Natural killer cell treated with Interleukin-12 subunit alpha and Interleukin-12 subunit beta and Interleukin-15 and Interleukin-18, amount 100 ng/mL, for 72 hours (primary cell): ENCODE data around the gene MAGEB5. TPM values are rescaled to one million over a fixed set of nuclear protein-coding genes. Genes with fewer than 3 reads are reported as not detected.
"Not testable (repeated sequence)": the region's sequence is repeated elsewhere in the genome, so short reads cannot be mapped to it uniquely, and the experiment has no call there.

Experiments
- ATAC-seq, 2 donors: fragments of 150-1000 bp; cut with Tn5 transposase in 1 of 2; sonication (Bioruptor Pico), chemical (Tn5 transposase) in 1 of 2; 2 replicates each; pipeline ENCODE4 v1.10.0; 2021
- DNase-seq: peaks from one replicate; pipeline ENCODE4 v3.0.0; 2022; ENCODE audit warnings: low spot score
- H3K27ac Mint-ChIP-seq, 2 donors: 1 replicate in 1 of 2; 2 replicates in 1 of 2; pipeline ENCODE4 v1.8.0; 2022; ENCODE audit warnings: mixed read lengths in 2 of 2, mild to moderate bottlenecking in 1 of 2, moderate library complexity in 1 of 2
- H3K27me3 Mint-ChIP-seq, 2 donors: 1 replicate in 1 of 2; 2 replicates in 1 of 2; pipeline ENCODE4 v1.8.0; 2022; ENCODE audit warnings: mixed read lengths in 2 of 2
- H3K36me3 Mint-ChIP-seq: one replicate; pipeline ENCODE4 v1.8.0; 2022; ENCODE audit warnings: mixed read lengths
- H3K4me1 Mint-ChIP-seq, 2 donors: 1 replicate in 1 of 2; 2 replicates in 1 of 2; pipeline ENCODE4 v1.8.0; 2022; ENCODE audit warnings: low read depth in 2 of 2, mixed read lengths in 2 of 2, mild to moderate bottlenecking in 1 of 2
- H3K4me3 Mint-ChIP-seq: one replicate; pipeline ENCODE4 v1.8.0; 2022; ENCODE audit warnings: mixed read lengths
- H3K9me3 Mint-ChIP-seq: 2 replicates; pipeline ENCODE4 v1.8.0; 2022; ENCODE audit warnings: mixed read lengths
- total RNA-seq, 2 donors: library from RNA; stranded (reverse); gene quantifications; one replicate each; pipeline ENCODE4 v1.2.3, GENCODE V29; 2022

MAGEB5 gene, protein sequence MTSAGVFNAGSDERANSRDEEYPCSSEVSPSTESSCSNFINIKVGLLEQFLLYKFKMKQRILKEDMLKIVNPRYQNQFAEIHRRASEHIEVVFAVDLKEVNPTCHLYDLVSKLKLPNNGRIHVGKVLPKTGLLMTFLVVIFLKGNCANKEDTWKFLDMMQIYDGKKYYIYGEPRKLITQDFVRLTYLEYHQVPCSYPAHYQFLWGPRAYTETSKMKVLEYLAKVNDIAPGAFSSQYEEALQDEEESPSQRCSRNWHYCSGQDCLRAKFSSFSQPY
- total RNA-seq: not detected

GRCh38 chrX:26215869-26216268, at the start of gene MAGEB5:
Gene MAGEB5 (plus strand): TSS chrX:26216169. CDS start chrX:26217302, 1,133 bp downstream.
- no peaks in the 10 kb centered on the region for H3K4me1 Mint-ChIP-seq
- H3K9me3 Mint-ChIP-seq: peaks cover 9% of the 10 kb centered on the region
- no peak within 1 kb of the TSS for H3K4me3 Mint-ChIP-seq
- no peak for ATAC-seq
- H3K36me3 Mint-ChIP-seq: no peaks in the 10 kb centered on the region
- no peak for DNase-seq
- H3K27ac Mint-ChIP-seq: no peak within 1 kb of the TSS
- no peaks in the 10 kb centered on the region for H3K27me3 Mint-ChIP-seq

GRCh38 chrX:26192204-26192603, 23.8 kb upstream of the MAGEB5 start, which contains the start of gene MAGEB6:
Gene MAGEB6 (plus strand): TSS chrX:26192440. CDS start chrX:26193847, 1,407 bp downstream.
- Mint-ChIP-seq H3K27ac (no peak within 1 kb of the TSS), H3K4me1 (no peaks in the 10 kb centered on the region), H3K36me3 (no peaks in the 10 kb centered on the region), H3K9me3 (peaks cover 6% of the 10 kb centered on the region), H3K27me3 (no peaks in the 10 kb centered on the region), H3K4me3 (no peak within 1 kb of the TSS)
- ATAC-seq: no peak
- DNase-seq: no peak

DNA sequence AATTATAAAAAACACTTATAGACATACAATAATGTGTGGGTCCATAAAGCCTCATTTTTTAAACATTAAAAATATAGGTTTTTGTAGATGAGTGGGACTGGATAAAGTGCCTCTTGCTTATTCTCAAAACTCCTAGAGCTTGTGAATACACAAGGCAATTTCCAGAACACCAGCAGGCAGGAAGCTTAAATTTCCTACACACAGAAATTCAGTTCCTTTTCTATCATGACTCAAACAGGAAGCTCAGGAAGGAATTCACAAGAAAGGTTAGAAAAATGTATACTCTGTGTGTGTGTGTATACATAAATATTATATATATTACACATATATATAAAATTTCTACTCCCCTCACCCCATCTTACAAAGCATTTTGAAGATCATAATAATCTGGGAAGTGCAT, 12.4 kb upstream of the MAGEB5 start:
- Mint-ChIP-seq H3K27me3 (no peaks in the 10 kb centered on the region), H3K4me3 (no peak overlapping the region)
- ATAC-seq: no peak

GRCh38 chrX:26204717-26205116, 11.3 kb upstream of the MAGEB5 start:
- not testable (repeated sequence) for H3K4me1 Mint-ChIP-seq, DNase-seq, H3K27ac Mint-ChIP-seq, H3K9me3 Mint-ChIP-seq, H3K27me3 Mint-ChIP-seq, ATAC-seq, H3K36me3 Mint-ChIP-seq, H3K4me3 Mint-ChIP-seq

More for the DNA sequence above, 12.4 kb upstream of the MAGEB5 start:
- Mint-ChIP-seq H3K4me1 (no peaks in the 10 kb centered on the region), H3K36me3 (no peaks in the 10 kb centered on the region), H3K9me3 (peaks cover 4% of the 10 kb centered on the region), H3K27ac (no peak overlapping the region)
- no peak for DNase-seq

GRCh38 chrX:26208012-26208411, 8.0 kb upstream of the MAGEB5 start:
- ATAC-seq (no peak), DNase-seq (no peak)
- H3K4me1 Mint-ChIP-seq: no peaks in the 10 kb centered on the region
- no peaks in the 10 kb centered on the region for H3K27me3 Mint-ChIP-seq
- no peaks in the 10 kb centered on the region for H3K36me3 Mint-ChIP-seq
- H3K9me3 Mint-ChIP-seq: peaks cover 4% of the 10 kb centered on the region
- no peak overlapping the region for H3K27ac Mint-ChIP-seq
- no peak overlapping the region for H3K4me3 Mint-ChIP-seq

GRCh38 chrX:26219351-26219750, 3.4 kb downstream of the MAGEB5 start:
- no peak for ATAC-seq
- H3K4me1 Mint-ChIP-seq: no peaks in the 10 kb centered on the region

GRCh38 chrX:26234177-26234576, 18.2 kb downstream of the MAGEB5 start:
- ATAC-seq (no peak), DNase-seq (no peak)
- peaks cover 3% of the 10 kb centered on the region for H3K9me3 Mint-ChIP-seq
- H3K27me3 Mint-ChIP-seq: no peaks in the 10 kb centered on the region
- H3K36me3 Mint-ChIP-seq: no peaks in the 10 kb centered on the region
- H3K4me3 Mint-ChIP-seq: no peak overlapping the region
- H3K27ac Mint-ChIP-seq: no peak overlapping the region
- no peaks in the 10 kb centered on the region for H3K4me1 Mint-ChIP-seq

More at GRCh38 chrX:26219351-26219750, 3.4 kb downstream of the MAGEB5 start:
- no peak overlapping the region for H3K27ac Mint-ChIP-seq
- H3K27me3 Mint-ChIP-seq: no peaks in the 10 kb centered on the region
- no peaks in the 10 kb centered on the region for H3K36me3 Mint-ChIP-seq
- H3K4me3 Mint-ChIP-seq: no peak overlapping the region
- peaks cover 11% of the 10 kb centered on the region for H3K9me3 Mint-ChIP-seq
- no peak for DNase-seq

DNA sequence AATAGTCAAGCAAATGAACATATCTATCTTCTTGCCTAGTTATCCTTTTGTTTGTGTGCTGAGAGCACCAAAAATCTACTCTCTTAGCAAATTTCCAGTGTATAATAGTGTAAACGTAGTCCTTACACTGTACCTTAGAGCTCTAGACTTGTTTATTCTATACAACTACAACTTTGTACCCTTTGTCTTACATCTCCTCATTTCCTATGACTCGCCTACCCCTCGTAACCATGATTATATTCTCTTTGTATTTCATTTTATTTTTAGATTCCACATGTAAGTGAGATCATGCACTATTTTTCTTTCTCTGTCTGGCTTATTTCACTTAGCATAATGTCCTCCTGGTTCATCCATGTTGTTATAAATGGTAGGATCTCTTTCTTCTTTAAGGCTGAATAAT, 37.6 kb downstream of the MAGEB5 start:
- H3K4me3 Mint-ChIP-seq: no peak overlapping the region
- ATAC-seq: no peak
- no peaks in the 10 kb centered on the region for H3K4me1 Mint-ChIP-seq
- H3K27ac Mint-ChIP-seq: no peak overlapping the region
- no peak for DNase-seq
- no peaks in the 10 kb centered on the region for H3K27me3 Mint-ChIP-seq
- H3K9me3 Mint-ChIP-seq: peaks cover 16% of the 10 kb centered on the region
- no peaks in the 10 kb centered on the region for H3K36me3 Mint-ChIP-seq

- Mint-ChIP-seq H3K27ac (no peak overlapping the region), H3K36me3 (no peaks in the 10 kb centered on the region), H3K4me3 (no peak overlapping the region), H3K9me3 (peaks cover 14% of the 10 kb centered on the region), H3K27me3 (no peaks in the 10 kb centered on the region), H3K4me1 (no peaks in the 10 kb centered on the region)
- no peak for DNase-seq
- ATAC-seq: no peak
These were observed 38.5 kb downstream of the MAGEB5 start for GRCh38 chrX:26254436-26254835.

DNA sequence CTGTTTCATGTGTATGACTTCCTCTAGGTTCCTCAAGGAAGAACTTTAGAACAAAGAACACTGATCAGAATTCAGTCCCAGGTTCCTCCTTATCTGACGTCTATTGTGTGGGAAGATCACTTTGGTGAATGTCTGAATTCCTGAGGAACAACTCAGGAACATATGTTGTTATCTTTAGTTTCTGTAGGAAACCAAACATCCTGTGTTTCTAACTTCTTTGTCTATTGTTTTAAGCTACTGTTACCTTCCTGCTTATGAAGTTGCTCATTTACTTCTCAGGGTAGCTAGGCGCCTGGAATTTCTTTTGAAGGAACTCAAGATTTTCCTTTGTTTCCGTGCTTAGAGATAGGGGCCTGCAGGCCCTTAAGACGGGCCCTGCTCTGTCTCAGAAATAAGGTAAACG, 46.2 kb downstream of the MAGEB5 start:
- H3K4me1 Mint-ChIP-seq: no peaks in the 10 kb centered on the region
- no peak for ATAC-seq
- no peak overlapping the region for H3K27ac Mint-ChIP-seq
- no peaks in the 10 kb centered on the region for H3K27me3 Mint-ChIP-seq
- no peak overlapping the region for H3K4me3 Mint-ChIP-seq
- no peak for DNase-seq
- peaks cover 8% of the 10 kb centered on the region for H3K9me3 Mint-ChIP-seq
- H3K36me3 Mint-ChIP-seq: no peaks in the 10 kb centered on the region

Other genes starting within 250 kb of the MAGEB5 start
- not detected for gene MAGEB18, start 77.8 kb upstream of the MAGEB5 start, total RNA-seq
- not detected for gene MAGEB6B, start 55.6 kb upstream of the MAGEB5 start, total RNA-seq
- not detected for gene MAGEB6, start 23.7 kb upstream of the MAGEB5 start, total RNA-seq